HCT116 (cell line): Measurements from ENCODE around the gene SLIT1. TPM values are rescaled to one million over a fixed set of nuclear protein-coding genes. Genes with fewer than 3 reads are reported as not detected.

ENCODE experiments used
- ATAC-seq: fragments of 200-7000 bp; cut with Tn5 transposase; 2 replicates; pipeline ENCODE4 v1.9.1; 2020; ENCODE audit warnings: mild to moderate bottlenecking, moderate library complexity
- BruUV-seq: library from RNA; stranded (reverse); fragments of 400-500 nt; replicated peaks from 2 replicates; lab custom pipeline; 2021; lab: Mats Ljungman, UMichigan
- CTCF ChIA-PET: fragments of 300-600 bp; sonication (Branson Sonifier 250); formaldehyde crosslinking; loops from one replicate; lab custom pipeline; 2021; ENCODE audit warnings: antibody characterized with exemption; lab: Charles Lee
- POLR2A ChIA-PET: fragments of 300-600, 350-600 bp; sonication (Branson Sonifier 250); formaldehyde crosslinking; loops from one replicate; lab custom pipeline; 2021; ENCODE audit warnings: antibody characterized with exemption; lab: Charles Lee
- RAD21 ChIA-PET, 2 experiments: fragments of 300-600 bp; sonication (Branson Sonifier 250); formaldehyde crosslinking; loops; one replicate each; lab custom pipeline; 2023; ENCODE audit warnings: low total read pairs in 2 of 2; ENCODE audit not compliant: uncharacterized antibody in 2 of 2, unreplicated experiment in 2 of 2, low non-redundant PET in 1 of 2; lab: Charles Lee
- DNase-seq: peaks from one replicate; pipeline ENCODE4 v3.0.0-alpha.2; 2010; ENCODE audit warnings: low read depth, low spot score
- H2AFZ ChIP-seq: fragments of 200-600 bp; shearing (Covaris generic), sonication (generic); 2 replicates; pipeline ENCODE4 v1.6.1; 2017; ENCODE audit warnings: low read depth, mixed run types, mixed read lengths, antibody characterized with exemption, low read length; ENCODE audit not compliant: poor library complexity, severe bottlenecking
- H3K27ac ChIP-seq: 2 replicates; pipeline ENCODE4 v1.5.1; 2012; ENCODE audit warnings: low read depth, low read length
- H3K27me3 ChIP-seq: fragments of 200-600 bp; sonication (generic); 2 replicates; pipeline ENCODE4 v1.6.1; 2016; ENCODE audit warnings: mixed run types, low read length, mixed read lengths; ENCODE audit not compliant: insufficient read depth
- H3K36me3 ChIP-seq, 2 experiments: fragments of 200-500 bp in 1 of 2; fragments of 200-600 bp in 1 of 2; sonication (Bioruptor generic) in 1 of 2; sonication (generic) in 1 of 2; 2 replicates each; pipeline versions ENCODE4 v1.5.1 to v1.6.1; 2014 to 2016; ENCODE audit warnings: low read length in 2 of 2, inconsistent platforms in 1 of 2, mixed read lengths in 1 of 2, mixed run types in 1 of 2; ENCODE audit not compliant: insufficient read depth in 2 of 2, control insufficient read depth in 1 of 2
- H3K4me1 ChIP-seq, 2 experiments: fragments of 200-600 bp in 1 of 2; sonication (generic) in 1 of 2; 2 replicates each; pipeline versions ENCODE4 v1.5.1 to v1.6.1; 2012 to 2017; ENCODE audit warnings: low read length in 2 of 2, inconsistent platforms in 1 of 2, mild to moderate bottlenecking in 1 of 2, mixed read lengths in 1 of 2, mixed run types in 1 of 2, moderate library complexity in 1 of 2; ENCODE audit not compliant: insufficient read depth in 2 of 2, control insufficient read depth in 1 of 2
- H3K4me2 ChIP-seq: fragments of 200-600 bp; sonication (generic); 2 replicates; pipeline ENCODE4 v1.6.1; 2017; ENCODE audit warnings: mixed run types, low read length, mixed read lengths
- H3K4me3 ChIP-seq, 2 experiments: fragments of 200-600 bp in 1 of 2; sonication (generic) in 1 of 2; replicated peaks in 1 of 2; 2 replicates each; pipeline ENCODE4 v1.5.1; 2011 to 2016; ENCODE audit warnings: low read length in 2 of 2, control low read depth in 1 of 2, low read depth in 1 of 2, mild to moderate bottlenecking in 1 of 2, mixed read lengths in 1 of 2, mixed run types in 1 of 2
- H3K79me2 ChIP-seq: fragments of 200-600 bp; sonication (generic); 2 replicates; pipeline ENCODE4 v1.6.1; 2017; ENCODE audit warnings: mild to moderate bottlenecking, mixed run types, low read length, moderate library complexity, mixed read lengths; ENCODE audit not compliant: insufficient read depth
- H3K9ac ChIP-seq: fragments of 200-600 bp; sonication (generic); 2 replicates; pipeline ENCODE4 v1.6.1; 2016; ENCODE audit warnings: low read length, mixed read lengths
- H3K9me2 ChIP-seq: fragments of 200-600 bp; sonication (generic), shearing (Covaris generic); 2 replicates; pipeline ENCODE4 v1.6.1; 2017; ENCODE audit warnings: mixed run types, mild to moderate bottlenecking, moderate library complexity; ENCODE audit not compliant: insufficient read depth
- H3K9me3 ChIP-seq, 2 experiments: fragments of 200-500 bp in 1 of 2; fragments of 200-600 bp in 1 of 2; sonication (Bioruptor generic) in 1 of 2; sonication (generic) in 1 of 2; 2 replicates each; pipeline ENCODE4 v1.6.1; 2014 to 2017; ENCODE audit warnings: low read length in 2 of 2, mixed read lengths in 2 of 2, inconsistent platforms in 1 of 2, low read depth in 1 of 2, mild to moderate bottlenecking in 1 of 2, mixed run types in 1 of 2, moderate library complexity in 1 of 2; ENCODE audit not compliant: control insufficient read depth in 1 of 2, insufficient read depth in 1 of 2
- H4K20me1 ChIP-seq: fragments of 200-600 bp; sonication (generic), shearing (Covaris generic); 2 replicates; pipeline ENCODE4 v1.6.1; 2017; ENCODE audit warnings: mixed run types, mild to moderate bottlenecking, moderate library complexity; ENCODE audit not compliant: insufficient read depth
- CBX3 ChIP-seq: IDR thresholded peaks from 2 replicates; pipeline ENCODE4 v1.6.1; 2012; ENCODE audit warnings: low read depth
- CTCF ChIP-seq, 3 experiments: fragments of 200-600 bp in 1 of 3; sonication (generic) in 1 of 3; IDR thresholded peaks in 2 of 3; conservative IDR thresholded peaks in 1 of 3; 2 replicates each; pipeline ENCODE4 v1.5.1; 2012 to 2017; ENCODE audit warnings: low read depth in 2 of 3, low read length in 2 of 3, antibody characterized with exemption in 1 of 3, borderline replicate concordance in 1 of 3, control low read depth in 1 of 3, mild to moderate bottlenecking in 1 of 3, mixed read lengths in 1 of 3, mixed run types in 1 of 3, moderate library complexity in 1 of 3; ENCODE audit not compliant: insufficient read depth in 1 of 3
- EGR1 ChIP-seq: IDR thresholded peaks from 2 replicates; pipeline ENCODE4 v1.6.1; 2012; ENCODE audit warnings: low read depth
- EZH2phosphoT487 ChIP-seq: fragments of 200-600 bp; IDR thresholded peaks from 2 replicates; pipeline ENCODE4 v1.6.1; 2018; ENCODE audit warnings: antibody characterized with exemption, borderline replicate concordance
- POLR2A ChIP-seq: IDR thresholded peaks from 2 replicates; pipeline ENCODE4 v1.7.0; 2011; ENCODE audit warnings: borderline replicate concordance; ENCODE audit not compliant: insufficient read depth, insufficient read length; ENCODE audit errors: extremely low read depth
- RAD21 ChIP-seq: IDR thresholded peaks from 2 replicates; pipeline ENCODE4 v1.6.1; 2012; ENCODE audit warnings: low read depth, mild to moderate bottlenecking
- SP1 ChIP-seq: IDR thresholded peaks from 2 replicates; pipeline ENCODE4 v1.6.1; 2012; ENCODE audit warnings: low read depth
- TCF7L2 ChIP-seq: IDR thresholded peaks from 2 replicates; pipeline ENCODE4 v1.7.0; 2011; ENCODE audit warnings: borderline replicate concordance, inconsistent platforms; ENCODE audit not compliant: insufficient read depth, insufficient read length; ENCODE audit errors: extremely low read depth
- YY1 ChIP-seq: IDR thresholded peaks from 2 replicates; pipeline ENCODE4 v1.6.1; 2011; ENCODE audit warnings: low read length, low read depth, moderate library complexity, mild to moderate bottlenecking; ENCODE audit not compliant: insufficient replicate concordance; ENCODE audit errors: extremely low read depth
- ZNF274 ChIP-seq: fragments of 200-500 bp; sonication (Bioruptor generic); IDR thresholded peaks from 2 replicates; pipeline ENCODE4 v1.6.1; 2014; ENCODE audit warnings: mild to moderate bottlenecking, low read depth, low read length, inconsistent platforms
- intact Hi-C: fragments of 100-400 bp; cut with micrococcal nuclease; formaldehyde crosslinking; loops from 2 replicates; pipeline ENCODE4 v1.10.0; 2022
- total RNA-seq: library from RNA; stranded (reverse); gene quantifications from one replicate; pipeline ENCODE4 v1.2.1, GENCODE V29; 2021; ENCODE audit not compliant: unreplicated experiment

Gene SLIT1
- total RNA-seq, 1 experiment from 2014 or later = 0.42 TPM

DNA sequence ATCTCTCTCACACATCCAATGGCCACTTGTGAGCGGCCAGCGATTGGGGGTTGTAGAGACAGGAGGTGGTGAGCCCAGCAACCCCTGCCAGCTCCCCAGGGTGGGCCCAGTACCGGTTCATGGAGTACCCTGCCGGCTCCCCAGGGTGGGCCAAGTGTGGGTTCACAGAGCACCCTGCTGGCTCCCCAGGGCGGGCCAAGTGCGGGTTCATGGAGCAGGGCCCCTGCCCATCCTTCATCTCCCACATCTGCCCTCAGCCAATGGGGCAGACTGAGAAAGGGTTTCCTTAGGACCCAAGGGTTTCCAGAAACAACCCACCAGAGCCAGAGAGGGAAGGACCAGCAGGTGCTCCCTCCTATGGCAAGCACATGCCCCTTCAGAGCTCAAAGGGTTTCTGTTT is 21.4 kb upstream of the SLIT1 start:
- CTCF ChIA-PET = interaction anchor here (1.1 to 2.2 kb wide), 2 partner anchors 11 to 134 kb away, joined by 3 to 7 read pairs; no protein-coding TSS in a partner anchor

More for the DNA sequence above, 21.4 kb upstream of the SLIT1 start:
- no peak overlapping the region for H3K27ac ChIP-seq
- H3K9ac ChIP-seq = no peak overlapping the region
- no peaks in the 10 kb centered on the region for H4K20me1 ChIP-seq
- BruUV-seq = no TSS peak
- no peaks in the 10 kb centered on the region for H3K36me3 ChIP-seq
- H3K4me1 ChIP-seq = no peaks in the 10 kb centered on the region
- DNase-seq (no peak), ATAC-seq (no peak)
- H3K27me3 ChIP-seq = 0 out of 2 replicates have a peak, but pooled peaks cover 5% of the 10 kb centered on the region
- no peaks in the 10 kb centered on the region for H3K9me2 ChIP-seq
- intact Hi-C loops = no loop called here
- TF ChIP-seq EGR1 (no peak), CTCF (IDR thresholded peaks at IDR 0.05 in 2 of 3, conservative IDR thresholded peaks at IDR 0.05 in 1 of 3; ENCODE audit: borderline replicate concordance in 1 of 3, insufficient read depth in 1 of 3, low read depth in 2 of 3, low read length in 2 of 3) (no peak), TCF7L2 (no peak), ZNF274 (no peak), POLR2A (no peak), SP1 (no peak), RAD21 (no peak), EZH2phosphoT487 (no peak), YY1 (no peak), CBX3 (no peak)
- POLR2A ChIA-PET = interaction anchor here (1.3 kb wide), 1 partner anchor 11 kb away, joined by 3 read pairs; no protein-coding TSS in a partner anchor
- H3K4me3 ChIP-seq = no peak overlapping the region
- RAD21 ChIA-PET = interaction anchor here in 1 of 2 experiments (2.1 kb wide), 1 partner anchor 134 kb away, joined by 5 read pairs; no protein-coding TSS in a partner anchor
- H3K9me3 ChIP-seq = no peaks in the 10 kb centered on the region
- no peak overlapping the region for H2AFZ ChIP-seq
- H3K4me2 ChIP-seq = no peak overlapping the region
- no peaks in the 10 kb centered on the region for H3K79me2 ChIP-seq
